Stomach (tissue), 4 donors: ENCODE results near the gene PPP1R3G.

Experiments
- POLR2A ChIP-seq, 4 donors: fragments of 450-650 bp; IDR thresholded peaks; one replicate each; pipeline ENCODE4 v1.6.1; 2016; ENCODE audit warnings: antibody characterized with exemption in 4 of 4, control low read depth in 2 of 4, mild to moderate bottlenecking in 1 of 4, moderate library complexity in 1 of 4
- POLR2AphosphoS5 ChIP-seq, 3 donors: sonication (generic); formaldehyde crosslinking; IDR thresholded peaks; one replicate each; pipeline ENCODE4 v1.6.1; 2016; ENCODE audit warnings: antibody characterized with exemption in 3 of 3

GRCh38 chr6:5132731-5133130 is 47.6 kb downstream of the PPP1R3G start:
- TF ChIP-seq POLR2AphosphoS5 (IDR thresholded peaks at IDR 0.05) = peak; percentile 72 to 79 (median 75)
- no peak for TF ChIP-seq POLR2A (IDR thresholded peaks at IDR 0.05)
